Neural progenitor cell (in vitro differentiated cells): Measurements from ENCODE around the gene EPB41.

ENCODE experiments used
- EZH2 ChIP-seq: fragments of 200-600 bp; sonication (generic); IDR thresholded peaks from 2 replicates; pipeline ENCODE4 v1.6.1; 2017; ENCODE audit warnings: antibody characterized with exemption, mild to moderate bottlenecking, moderate library complexity
- TF ChIP-seq, protein P1 (sequence below): fragments of 200-600 bp; sonication (generic); IDR thresholded peaks from 2 replicates; pipeline ENCODE4 v1.5.1; 2017; ENCODE audit warnings: antibody characterized with exemption, mild to moderate bottlenecking

DNA sequence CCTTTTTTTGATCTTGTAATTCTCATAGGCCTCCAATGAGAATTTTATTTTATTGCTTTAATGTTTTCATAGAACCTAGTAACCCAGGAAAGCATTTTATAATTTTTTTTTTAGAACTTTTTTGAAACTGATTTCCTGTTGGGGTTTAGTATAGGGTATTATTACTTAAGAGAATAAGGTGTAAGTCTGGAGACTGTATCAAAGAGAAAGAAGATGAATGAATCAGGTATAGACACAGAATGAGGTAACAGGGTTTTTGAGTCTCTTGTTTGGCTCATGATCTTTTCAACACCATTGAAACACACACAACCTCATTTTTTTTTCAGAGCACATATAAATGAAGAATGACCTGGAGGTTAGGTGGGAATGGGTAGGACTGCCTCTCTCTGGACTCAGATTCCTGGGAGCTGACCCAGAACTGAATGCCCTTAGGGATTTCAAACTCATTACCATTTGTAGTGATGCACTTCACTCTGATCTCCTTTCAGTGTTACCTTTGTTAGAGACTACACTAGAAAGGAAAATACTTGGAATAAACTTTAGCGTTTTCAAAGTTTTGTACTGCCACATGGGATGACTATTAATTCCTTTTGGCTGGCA is 51.0 kb downstream of the EPB41 start:
- TF ChIP-seq, protein P1, sequence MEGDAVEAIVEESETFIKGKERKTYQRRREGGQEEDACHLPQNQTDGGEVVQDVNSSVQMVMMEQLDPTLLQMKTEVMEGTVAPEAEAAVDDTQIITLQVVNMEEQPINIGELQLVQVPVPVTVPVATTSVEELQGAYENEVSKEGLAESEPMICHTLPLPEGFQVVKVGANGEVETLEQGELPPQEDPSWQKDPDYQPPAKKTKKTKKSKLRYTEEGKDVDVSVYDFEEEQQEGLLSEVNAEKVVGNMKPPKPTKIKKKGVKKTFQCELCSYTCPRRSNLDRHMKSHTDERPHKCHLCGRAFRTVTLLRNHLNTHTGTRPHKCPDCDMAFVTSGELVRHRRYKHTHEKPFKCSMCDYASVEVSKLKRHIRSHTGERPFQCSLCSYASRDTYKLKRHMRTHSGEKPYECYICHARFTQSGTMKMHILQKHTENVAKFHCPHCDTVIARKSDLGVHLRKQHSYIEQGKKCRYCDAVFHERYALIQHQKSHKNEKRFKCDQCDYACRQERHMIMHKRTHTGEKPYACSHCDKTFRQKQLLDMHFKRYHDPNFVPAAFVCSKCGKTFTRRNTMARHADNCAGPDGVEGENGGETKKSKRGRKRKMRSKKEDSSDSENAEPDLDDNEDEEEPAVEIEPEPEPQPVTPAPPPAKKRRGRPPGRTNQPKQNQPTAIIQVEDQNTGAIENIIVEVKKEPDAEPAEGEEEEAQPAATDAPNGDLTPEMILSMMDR: no peak
- no peak for TF ChIP-seq EZH2
